Hematopoietic multipotent progenitor cell treated with erythropoietin and hydrocortisone succinate and interleukin-3 and kit ligand, for 6 days (in vitro differentiated cells): ENCODE results near the gene NPIPA7.
"Not testable (repeated sequence)": the region's sequence is repeated elsewhere in the genome, so short reads cannot be mapped to it uniquely, and the experiment has no call there.

Source experiments
- DNase-seq: peaks from one replicate; pipeline ENCODE4 v3.0.0-alpha.2; 2015

The NPIPA7 gene

GRCh38 chr16:16378840-16379239 is at the start of gene NPIPA7:
TSS of gene NPIPA7 (plus strand) at chr16:16379140. CDS start at chr16:16379245, 105 bp downstream.
- not testable (repeated sequence) for DNase-seq

- DNase-seq, result not testable (repeated sequence)
Observed at GRCh38 chr16:16331466-16331865, 47.5 kb upstream of the NPIPA7 start.

- DNase-seq, result not testable (repeated sequence)
Observed at GRCh38 chr16:16357556-16357955, 21.4 kb upstream of the NPIPA7 start.

- not testable (repeated sequence) for DNase-seq
Observed at GRCh38 chr16:16358539-16359240, 20.2 kb upstream of the NPIPA7 start.

GRCh38 chr16:16363595-16363994 is 15.3 kb upstream of the NPIPA7 start:
- not testable (repeated sequence) for DNase-seq

DNA sequence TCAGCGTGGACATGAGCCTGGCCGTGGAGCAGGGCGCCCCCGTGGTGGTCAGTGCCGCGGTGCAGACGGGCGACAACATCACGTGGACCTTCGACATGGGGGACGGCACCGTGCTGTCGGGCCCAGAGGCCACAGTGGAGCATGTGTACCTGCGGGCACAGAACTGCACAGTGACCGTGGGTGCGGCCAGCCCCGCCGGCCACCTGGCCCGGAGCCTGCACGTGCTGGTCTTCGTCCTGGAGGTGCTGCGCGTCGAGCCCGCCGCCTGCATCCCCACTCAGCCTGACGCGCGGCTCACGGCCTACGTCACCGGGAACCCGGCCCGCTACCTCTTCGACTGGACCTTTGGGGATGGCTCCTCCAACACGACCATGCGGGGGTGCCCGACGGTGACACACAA is 14.8 kb upstream of the NPIPA7 start:
- DNase-seq, result not testable (repeated sequence)

DNA sequence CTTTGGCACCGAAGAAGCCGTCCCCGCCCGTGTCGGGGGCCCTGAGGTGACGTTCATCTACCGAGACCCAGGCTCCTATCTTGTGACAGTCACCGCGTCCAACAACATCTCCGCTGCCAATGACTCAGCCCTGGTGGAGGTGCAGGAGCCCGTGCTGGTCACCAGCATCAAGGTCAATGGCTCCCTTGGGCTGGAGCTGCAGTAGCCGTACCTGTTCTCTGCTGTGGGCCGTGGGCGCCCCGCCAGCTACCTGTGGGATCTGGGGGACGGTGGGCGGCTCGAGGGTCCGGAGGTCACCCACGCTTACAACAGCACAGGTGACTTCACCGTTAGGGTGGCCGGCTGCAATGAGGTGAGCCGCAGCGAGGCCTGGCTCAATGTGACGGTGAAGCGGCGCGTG is 14.2 kb upstream of the NPIPA7 start:
- not testable (repeated sequence) for DNase-seq

DNA sequence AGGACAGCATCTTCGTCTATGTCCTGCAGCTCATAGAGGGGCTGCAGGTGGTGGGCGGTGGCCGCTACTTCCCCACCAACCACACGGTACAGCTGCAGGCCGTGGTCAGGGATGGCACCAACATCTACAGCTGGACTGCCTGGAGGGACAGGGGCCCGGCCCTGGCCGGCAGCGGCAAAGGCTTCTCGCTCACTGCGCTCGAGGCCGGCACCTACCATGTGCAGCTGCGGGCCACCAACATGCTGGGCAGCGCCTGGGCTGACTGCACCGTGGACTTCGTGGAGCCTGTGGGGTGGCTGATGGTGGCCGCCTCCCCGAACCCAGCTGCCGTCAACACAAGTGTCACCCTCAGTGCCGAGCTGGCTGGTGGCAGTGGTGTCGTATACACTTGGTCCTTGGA is 13.6 kb upstream of the NPIPA7 start:
- DNase-seq, result not testable (repeated sequence)

GRCh38 chr16:16365851-16366250 is 13.1 kb upstream of the NPIPA7 start:
- DNase-seq, result not testable (repeated sequence)

DNA sequence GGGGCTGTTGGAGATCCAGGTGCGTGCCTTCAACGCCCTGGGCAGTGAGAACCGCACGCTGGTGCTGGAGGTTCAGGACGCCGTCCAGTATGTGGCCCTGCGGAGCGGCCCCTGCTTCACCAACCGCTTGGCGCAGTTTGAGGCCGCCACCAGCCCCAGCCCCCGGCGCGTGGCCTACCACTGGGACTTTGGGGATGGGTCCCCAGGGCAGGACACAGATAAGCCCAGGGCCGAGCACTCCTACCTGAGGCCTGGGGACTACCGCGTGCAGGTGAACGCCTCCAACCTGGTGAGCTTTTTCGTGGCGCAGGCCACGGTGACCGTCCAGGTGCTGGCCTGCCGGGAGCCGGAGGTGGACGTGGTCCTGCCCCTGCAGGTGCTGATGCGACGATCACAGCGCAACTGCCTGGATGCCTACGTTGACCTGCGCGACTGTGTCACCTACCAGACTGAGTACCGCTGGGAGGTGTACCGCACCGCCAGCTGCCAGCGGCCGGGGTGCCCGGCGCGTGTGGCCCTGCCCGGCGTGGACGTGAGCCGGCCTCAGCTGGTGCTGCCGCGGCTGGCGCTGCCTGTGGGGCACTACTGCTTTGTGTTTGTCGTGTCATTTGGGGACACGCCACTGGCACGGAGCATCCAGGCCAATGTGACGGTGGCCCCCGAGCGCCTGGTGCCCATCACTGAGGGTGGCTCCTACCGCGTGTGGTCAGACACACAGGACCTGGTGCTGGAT is 12.2 kb upstream of the NPIPA7 start:
- not testable (repeated sequence) for DNase-seq

DNA sequence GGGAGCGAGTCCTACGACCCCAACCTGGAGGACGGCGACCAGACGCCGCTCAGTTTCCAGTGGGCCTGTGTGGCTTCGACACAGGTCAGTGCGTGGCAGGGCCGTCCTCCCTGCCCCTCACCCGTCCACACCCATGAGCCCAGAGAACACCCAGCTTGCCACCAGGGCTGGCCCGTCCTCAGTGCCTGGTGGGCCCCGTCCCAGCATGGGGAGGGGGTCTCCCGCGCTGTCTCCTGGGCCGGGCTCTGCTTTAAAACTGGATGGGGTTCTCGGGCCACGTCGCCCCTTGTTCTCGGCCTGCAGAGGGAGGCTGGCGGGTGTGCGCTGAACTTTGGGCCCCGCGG is 11.7 kb upstream of the NPIPA7 start:
- not testable (repeated sequence) for DNase-seq

- DNase-seq, result not testable (repeated sequence)
Observed at GRCh38 chr16:16369081-16369856, 9.7 kb upstream of the NPIPA7 start.

GRCh38 chr16:16371136-16371735 is 7.7 kb upstream of the NPIPA7 start:
- not testable (repeated sequence) for DNase-seq

DNA sequence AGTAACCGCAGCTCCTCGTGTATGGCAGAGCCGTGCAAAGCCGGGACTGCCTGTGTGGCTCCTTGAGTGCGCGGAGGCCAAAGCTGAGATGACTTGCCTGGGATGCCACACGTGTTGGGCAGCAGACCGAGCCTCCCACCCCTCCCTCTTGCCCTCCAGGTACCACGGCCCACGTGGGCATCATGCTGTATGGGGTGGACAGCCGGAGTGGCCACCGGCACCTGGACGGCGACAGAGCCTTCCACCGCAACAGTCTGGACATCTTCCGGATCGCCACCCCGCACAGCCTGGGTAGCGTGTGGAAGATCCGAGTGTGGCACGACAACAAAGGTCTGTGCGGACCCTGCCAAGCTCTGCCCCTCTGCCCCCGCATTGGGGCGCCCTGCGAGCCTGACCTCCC is 4.7 kb upstream of the NPIPA7 start:
- not testable (repeated sequence) for DNase-seq

DNA sequence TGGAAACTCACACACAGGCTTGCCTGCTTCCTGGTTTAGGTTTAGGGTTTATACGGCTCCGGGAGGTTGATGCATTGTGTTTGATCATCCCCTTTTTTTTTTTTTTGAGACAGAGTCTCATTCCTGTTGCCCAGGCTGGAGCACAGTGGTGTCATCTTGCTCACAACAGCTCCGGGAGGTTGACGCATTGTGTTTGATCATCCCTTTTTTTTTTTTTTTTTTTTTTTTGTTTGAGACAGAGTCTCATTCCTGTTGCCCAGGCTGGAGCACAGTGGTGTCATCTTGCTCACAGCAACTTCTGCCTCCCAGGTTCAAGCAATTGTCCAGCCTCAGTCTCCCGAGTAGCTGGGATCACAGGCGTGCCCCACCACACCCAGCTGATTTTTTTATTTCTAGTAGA is 20.7 kb downstream of the NPIPA7 start:
- not testable (repeated sequence) for DNase-seq

DNA sequence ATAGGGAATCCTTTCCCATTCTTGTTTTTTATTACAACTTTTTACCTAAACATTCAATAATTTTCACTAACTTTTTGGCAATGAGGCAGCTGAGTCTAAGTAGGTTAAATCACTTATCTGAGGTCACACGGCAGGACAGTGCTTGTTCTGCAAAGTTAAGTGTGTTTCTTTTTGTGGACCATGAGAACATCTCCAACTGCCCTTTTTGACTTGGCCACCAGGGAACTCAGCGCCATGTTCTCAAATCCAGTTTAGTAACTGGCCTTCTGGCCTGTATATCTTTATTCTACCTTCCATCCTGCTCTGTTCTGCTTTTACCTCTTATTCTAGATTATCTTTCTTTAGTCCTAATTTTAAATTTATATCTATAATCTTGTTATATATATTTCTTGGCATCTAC is 23.4 kb downstream of the NPIPA7 start:
- DNase-seq, result not testable (repeated sequence)

GRCh38 chr16:16404283-16404682 is 25.3 kb downstream of the NPIPA7 start:
- DNase-seq, result not testable (repeated sequence)

GRCh38 chr16:16405421-16405820 is 26.5 kb downstream of the NPIPA7 start:
- not testable (repeated sequence) for DNase-seq

GRCh38 chr16:16408430-16408829 is 29.5 kb downstream of the NPIPA7 start:
- DNase-seq, result not testable (repeated sequence)

- not testable (repeated sequence) for DNase-seq
Observed at GRCh38 chr16:16413773-16414172, 34.8 kb downstream of the NPIPA7 start.

- not testable (repeated sequence) for DNase-seq
Observed at GRCh38 chr16:16417071-16417470, 38.1 kb downstream of the NPIPA7 start.

- DNase-seq, result not testable (repeated sequence)
Observed at GRCh38 chr16:16417914-16418544, 39.1 kb downstream of the NPIPA7 start.
